Activated CD8-positive, alpha-beta T cell treated with anti-CD3 and anti-CD28 coated beads for 36 hours (primary cell): Measurements from ENCODE around the gene TIGD3. TPM values are rescaled to one million over a fixed set of nuclear protein-coding genes. Genes with fewer than 3 reads are reported as not detected.
A peak's percentile ranks its signal among the peaks of the same experiment; 100 is the strongest.

Experiments
- ATAC-seq: fragments of 200-7000 bp; cut with Tn5 transposase; one replicate; pipeline ENCODE4 v1.10.0; 2021; ENCODE audit warnings: mild to moderate bottlenecking, moderate library complexity
- CTCF ChIA-PET: fragments of 350-600 bp; sonication (Branson Sonifier 250); formaldehyde crosslinking; loops from one replicate; lab custom pipeline; 2021; ENCODE audit warnings: antibody characterized with exemption; lab: Charles Lee
- POLR2A ChIA-PET: fragments of 350-600 bp; sonication (Branson Sonifier 250); formaldehyde crosslinking; loops from one replicate; lab custom pipeline; 2021; ENCODE audit warnings: antibody characterized with exemption; lab: Charles Lee
- DNase-seq: peaks from one replicate; pipeline ENCODE4 v3.0.0-alpha.2; 2020
- H3K27ac Mint-ChIP-seq: one replicate; pipeline ENCODE4 v1.8.0; 2021; ENCODE audit warnings: mild to moderate bottlenecking, mixed read lengths
- H3K27me3 Mint-ChIP-seq: one replicate; pipeline ENCODE4 v1.8.0; 2021; ENCODE audit warnings: mixed read lengths
- H3K36me3 Mint-ChIP-seq: one replicate; pipeline ENCODE4 v1.8.0; 2021; ENCODE audit warnings: low read depth, mixed read lengths
- H3K4me1 Mint-ChIP-seq: one replicate; pipeline ENCODE4 v1.8.0; 2021; ENCODE audit warnings: low read depth, mixed read lengths
- H3K4me3 Mint-ChIP-seq: one replicate; pipeline ENCODE4 v1.8.0; 2021; ENCODE audit warnings: mild to moderate bottlenecking, moderate library complexity, mixed read lengths
- H3K9me3 Mint-ChIP-seq: one replicate; pipeline ENCODE4 v1.8.0; 2021; ENCODE audit warnings: mixed read lengths
- CTCF ChIP-seq: fragments of 200-600 bp; IDR thresholded peaks from one replicate; pipeline ENCODE4 v1.8.0; 2022; ENCODE audit warnings: antibody characterized with exemption, mild to moderate bottlenecking
- intact Hi-C: fragments of 100-400 bp; cut with micrococcal nuclease; formaldehyde crosslinking; loops from one replicate; pipeline ENCODE4 v1.10.0; 2022
- total RNA-seq, 2 experiments: library from RNA; stranded (reverse); gene quantifications; one replicate each; pipeline ENCODE4 v1.2.3, GENCODE V29; 2021

The TIGD3 gene
- total RNA-seq, 2 experiments from 2014 or later: 0.65 to 1.4 TPM

DNA sequence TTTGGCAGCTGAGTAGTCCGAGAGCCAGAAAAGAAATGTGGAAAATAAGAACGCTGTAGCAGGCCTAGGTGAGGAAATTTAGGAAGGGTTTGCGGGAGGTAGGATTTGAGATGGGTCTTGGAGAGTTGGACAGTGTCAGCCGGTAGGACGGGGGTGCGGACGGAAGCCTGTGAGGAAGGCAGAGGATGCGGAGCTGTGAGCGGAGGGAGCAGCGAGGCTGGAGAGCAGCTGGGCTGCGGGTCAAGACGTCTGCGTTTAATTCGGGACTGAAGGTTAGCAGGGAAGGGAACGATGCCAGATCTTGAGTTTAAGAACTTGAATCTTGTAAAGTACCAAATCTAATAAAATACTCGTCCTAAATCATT, 669 bp upstream of the TIGD3 start:
- ChIA-PET CTCF (interaction anchor here (1.0 to 1.3 kb wide), 3 partner anchors 16 to 152 kb away, joined by 4 to 5 read pairs (median 4); no protein-coding TSS in a partner anchor), POLR2A (interaction anchor here (0.6 to 1.5 kb wide), 6 partner anchors 15 to 170 kb away, joined by 3 to 6 read pairs (median 3); partner anchors contain the start of gene SLC25A45)
- peak overlapping the region; percentile 51 for H3K4me3 Mint-ChIP-seq
- ATAC-seq (no peak), DNase-seq (no peak)
- H3K9me3 Mint-ChIP-seq: no peaks in the 10 kb centered on the region
- no peaks in the 10 kb centered on the region for H3K27me3 Mint-ChIP-seq
- no peak for TF ChIP-seq CTCF
- peaks cover 16% of the 10 kb centered on the region for H3K36me3 Mint-ChIP-seq
- intact Hi-C loops: no loop called here
- peak overlapping the region; percentile 3 for H3K27ac Mint-ChIP-seq
- peaks cover 13% of the 10 kb centered on the region for H3K4me1 Mint-ChIP-seq

GRCh38 chr11:65355013-65355775, 643 bp downstream of the TIGD3 start:
- CTCF ChIA-PET: interaction anchor here (0.9 to 2.0 kb wide), 5 partner anchors 20 to 116 kb away, joined by 3 to 6 read pairs (median 5); partner anchors contain the start of gene DPF2

DNA sequence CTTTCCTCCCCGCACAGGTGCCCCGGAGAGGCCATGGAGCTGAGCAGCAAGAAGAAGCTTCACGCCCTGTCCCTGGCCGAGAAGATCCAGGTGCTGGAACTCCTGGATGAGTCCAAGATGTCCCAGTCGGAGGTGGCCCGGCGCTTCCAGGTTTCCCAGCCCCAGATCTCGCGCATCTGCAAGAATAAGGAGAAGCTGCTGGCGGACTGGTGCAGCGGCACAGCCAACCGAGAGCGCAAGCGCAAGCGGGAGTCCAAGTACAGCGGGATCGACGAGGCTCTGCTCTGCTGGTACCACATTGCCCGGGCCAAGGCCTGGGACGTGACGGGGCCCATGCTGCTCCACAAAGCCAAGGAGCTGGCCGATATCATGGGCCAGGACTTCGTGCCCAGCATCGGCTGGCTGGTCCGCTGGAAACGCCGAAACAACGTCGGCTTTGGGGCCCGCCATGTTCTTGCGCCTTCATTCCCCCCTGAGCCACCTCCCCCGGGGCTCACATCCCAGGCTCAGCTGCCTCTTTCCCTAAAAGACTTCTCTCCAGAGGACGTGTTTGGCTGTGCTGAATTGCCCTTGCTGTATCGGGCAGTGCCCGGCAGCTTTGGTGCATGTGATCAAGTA, 1.3 kb downstream of the TIGD3 start:
- intact Hi-C loops: no loop called here
- ChIA-PET POLR2A (interaction anchor here (0.5 to 3.3 kb wide), 13 partner anchors 17 to 260 kb away, joined by 3 to 20 read pairs (median 4); partner anchors contain the start of genes DPF2, MALAT1 and POLA2), CTCF (interaction anchor here (0.9 to 2.4 kb wide), 6 partner anchors 19 to 116 kb away, joined by 3 to 12 read pairs (median 5); partner anchors contain the start of genes CDC42EP2 and DPF2)
- TF ChIP-seq CTCF: no peak
- Mint-ChIP-seq H3K27me3 (no peaks in the 10 kb centered on the region), H3K4me1 (peaks cover 13% of the 10 kb centered on the region), H3K36me3 (peaks cover 12% of the 10 kb centered on the region), H3K27ac (no peak overlapping the region), H3K4me3 (peak overlapping the region; percentile 82), H3K9me3 (no peaks in the 10 kb centered on the region)
- ATAC-seq (no peak), DNase-seq (no peak)

More at GRCh38 chr11:65355013-65355775, 643 bp downstream of the TIGD3 start:
- Mint-ChIP-seq H3K9me3 (no peaks in the 10 kb centered on the region), H3K4me1 (peaks cover 13% of the 10 kb centered on the region), H3K27me3 (no peaks in the 10 kb centered on the region), H3K36me3 (peaks cover 12% of the 10 kb centered on the region), H3K27ac (peak overlapping the region; percentile 63), H3K4me3 (peak overlapping the region; percentile 82)
- intact Hi-C loops: no loop called here
- TF ChIP-seq CTCF: no peak
- DNase-seq (peak; percentile 72), ATAC-seq (peak; percentile 5)
- POLR2A ChIA-PET: interaction anchor here (0.7 to 3.3 kb wide), 10 partner anchors 17 to 194 kb away, joined by 3 to 20 read pairs (median 4); partner anchors contain the start of genes DPF2, MALAT1 and POLA2

DNA sequence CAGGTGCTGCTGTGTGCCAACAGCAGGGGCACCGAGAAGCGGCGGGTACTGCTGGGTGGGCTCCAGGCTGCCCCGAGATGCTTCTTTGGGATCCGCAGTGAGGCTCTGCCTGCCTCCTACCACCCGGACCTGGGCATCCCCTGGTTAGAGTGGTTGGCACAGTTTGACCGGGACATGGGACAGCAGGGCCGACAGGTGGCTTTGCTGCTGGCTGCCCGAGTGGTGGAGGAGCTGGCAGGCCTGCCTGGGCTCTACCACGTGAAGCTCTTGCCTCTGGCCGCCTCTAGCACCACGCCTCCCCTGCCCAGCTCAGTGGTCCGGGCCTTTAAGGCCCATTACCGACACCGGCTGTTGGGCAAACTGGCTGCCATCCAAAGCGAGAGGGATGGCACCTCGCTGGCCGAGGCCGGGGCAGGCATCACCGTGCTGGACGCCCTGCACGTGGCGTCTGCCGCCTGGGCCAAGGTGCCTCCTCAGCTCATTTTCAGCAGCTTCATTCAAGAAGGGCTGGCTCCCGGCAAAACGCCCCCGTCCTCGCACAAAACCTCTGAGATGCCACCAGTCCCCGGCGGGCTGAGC, 1.9 kb downstream of the TIGD3 start:
- TF ChIP-seq CTCF: no peak
- no peak for DNase-seq
- Mint-ChIP-seq H3K4me1 (peaks cover 13% of the 10 kb centered on the region), H3K27ac (no peak overlapping the region), H3K9me3 (no peaks in the 10 kb centered on the region), H3K36me3 (peaks cover 10% of the 10 kb centered on the region), H3K27me3 (no peaks in the 10 kb centered on the region), H3K4me3 (peak overlapping the region; percentile 82)
- intact Hi-C loops: no loop called here
- ATAC-seq: no peak
- CTCF ChIA-PET: interaction anchor here (0.9 to 2.4 kb wide), 7 partner anchors 18 to 115 kb away, joined by 3 to 12 read pairs (median 5); partner anchors contain the start of genes CDC42EP2 and DPF2
- POLR2A ChIA-PET: interaction anchor here (0.7 to 3.3 kb wide), 10 partner anchors 14 to 149 kb away, joined by 3 to 20 read pairs (median 4); partner anchors contain the start of genes MALAT1 and POLA2
